GM13977 (cell line): ENCODE data around the gene PURB.
"Not testable (repeated sequence)": the region's sequence is repeated elsewhere in the genome, so short reads cannot be mapped to it uniquely, and the experiment has no call there.

Experiments used
- DNase-seq: peaks from one replicate; pipeline ENCODE4 v3.0.0; 2012; ENCODE audit warnings: low spot score
- in situ Hi-C: fragments of 300-500 bp; cut with MboI; formaldehyde crosslinking; loops from one replicate; pipeline ENCODE4 v1.12.0; 2022; ENCODE audit warnings: low sequenced_read_pairs, low pct_unique_long_range_greater_than_20kb, mixed read lengths, inconsistent platforms; ENCODE audit not compliant: unreplicated experiment
- TF ChIP-seq, protein P1 (sequence below): IDR thresholded peaks from 2 replicates; pipeline ENCODE4 v1.5.1; 2012; ENCODE audit warnings: mild to moderate bottlenecking, control low read depth; ENCODE audit not compliant: insufficient read depth; ENCODE audit errors: extremely low read depth, missing control alignments

The PURB gene

DNA sequence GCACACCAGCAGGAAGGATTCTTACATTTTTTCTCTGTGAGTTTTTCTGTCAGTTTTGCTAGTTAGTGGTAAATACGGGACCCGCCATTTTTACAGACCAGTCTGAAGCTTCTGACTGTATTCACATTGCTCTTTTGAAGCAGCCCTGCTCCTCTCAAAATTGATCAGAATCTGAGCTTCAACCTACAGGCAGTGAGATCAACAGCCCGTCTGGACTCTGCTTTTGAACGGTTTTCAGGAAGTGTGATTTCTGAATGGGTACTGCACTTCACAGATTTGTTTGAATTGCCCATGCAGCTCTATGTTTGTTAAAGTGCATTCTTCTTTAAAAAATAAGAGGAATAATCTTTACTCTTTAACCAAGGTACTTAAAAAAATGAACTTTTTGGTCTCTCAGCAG, 8.9 kb downstream of the PURB start:
- TF ChIP-seq, protein P1, sequence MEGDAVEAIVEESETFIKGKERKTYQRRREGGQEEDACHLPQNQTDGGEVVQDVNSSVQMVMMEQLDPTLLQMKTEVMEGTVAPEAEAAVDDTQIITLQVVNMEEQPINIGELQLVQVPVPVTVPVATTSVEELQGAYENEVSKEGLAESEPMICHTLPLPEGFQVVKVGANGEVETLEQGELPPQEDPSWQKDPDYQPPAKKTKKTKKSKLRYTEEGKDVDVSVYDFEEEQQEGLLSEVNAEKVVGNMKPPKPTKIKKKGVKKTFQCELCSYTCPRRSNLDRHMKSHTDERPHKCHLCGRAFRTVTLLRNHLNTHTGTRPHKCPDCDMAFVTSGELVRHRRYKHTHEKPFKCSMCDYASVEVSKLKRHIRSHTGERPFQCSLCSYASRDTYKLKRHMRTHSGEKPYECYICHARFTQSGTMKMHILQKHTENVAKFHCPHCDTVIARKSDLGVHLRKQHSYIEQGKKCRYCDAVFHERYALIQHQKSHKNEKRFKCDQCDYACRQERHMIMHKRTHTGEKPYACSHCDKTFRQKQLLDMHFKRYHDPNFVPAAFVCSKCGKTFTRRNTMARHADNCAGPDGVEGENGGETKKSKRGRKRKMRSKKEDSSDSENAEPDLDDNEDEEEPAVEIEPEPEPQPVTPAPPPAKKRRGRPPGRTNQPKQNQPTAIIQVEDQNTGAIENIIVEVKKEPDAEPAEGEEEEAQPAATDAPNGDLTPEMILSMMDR, result no peak
- in situ Hi-C loops, result no loop called here
- no peak for DNase-seq

DNA sequence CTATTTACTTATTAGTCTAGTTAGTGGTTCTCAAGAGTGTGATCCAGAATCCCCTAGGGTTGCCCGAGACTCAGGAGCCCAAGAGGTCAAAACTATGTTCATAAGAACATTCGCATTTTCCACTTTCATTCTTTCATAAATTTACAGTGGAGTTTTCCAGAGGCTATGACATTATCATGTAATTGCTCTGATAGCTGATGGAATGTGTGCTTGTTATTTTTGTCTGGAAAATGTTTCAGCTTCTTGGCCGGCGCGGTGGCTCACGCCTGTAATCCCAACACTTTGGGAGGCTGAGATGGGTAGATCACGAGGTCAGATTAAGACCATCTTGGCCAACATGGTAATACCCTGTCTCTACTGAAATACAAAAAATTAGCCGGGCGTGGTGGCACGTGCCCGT, 10.1 kb downstream of the PURB start:
- in situ Hi-C loops, result no loop called here
- TF ChIP-seq, protein P1, result no peak
- no peak for DNase-seq

DNA sequence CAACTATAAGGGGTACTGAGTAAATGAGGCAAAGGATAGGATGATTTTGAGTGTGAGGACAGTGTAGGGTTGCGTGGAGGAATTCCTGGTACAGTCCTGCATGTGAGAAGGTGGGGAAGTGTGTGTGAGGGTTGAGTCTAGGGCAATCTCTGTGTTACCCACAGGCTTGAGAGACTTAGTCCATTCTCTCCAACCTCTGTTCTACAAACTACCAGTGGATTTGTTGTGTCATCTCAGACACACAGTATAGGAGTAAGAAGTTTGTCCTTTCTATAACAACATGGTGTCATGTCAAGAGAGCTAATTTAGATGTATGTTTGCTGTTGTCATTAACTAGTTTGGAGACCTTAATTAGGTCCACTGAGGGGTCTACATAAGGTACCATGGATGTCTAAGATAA, 12.5 kb downstream of the PURB start:
- in situ Hi-C loops, result no loop called here
- TF ChIP-seq, protein P1, result no peak
- DNase-seq, result no peak

DNA sequence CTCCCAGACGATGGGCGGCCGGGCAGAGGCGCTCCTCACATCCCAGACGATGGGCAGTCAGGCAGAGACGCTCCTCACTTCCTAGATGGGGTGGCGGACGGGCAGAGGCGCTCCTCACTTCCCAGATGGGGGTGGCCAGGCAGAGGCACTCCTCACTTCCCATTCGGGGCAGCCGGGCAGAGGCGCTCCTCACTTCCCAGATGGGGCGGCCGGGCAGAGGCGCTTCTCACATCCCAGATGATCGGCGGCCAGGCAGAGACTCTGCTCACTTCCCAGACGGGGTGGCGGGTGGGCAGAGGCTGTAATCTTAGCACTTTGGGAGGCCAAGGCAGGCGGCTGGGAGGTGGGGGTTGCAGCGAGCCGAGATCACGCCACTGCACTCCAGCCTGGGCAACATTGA, 13.4 kb downstream of the PURB start:
- in situ Hi-C loops, DNase-seq: not testable (repeated sequence)

DNA sequence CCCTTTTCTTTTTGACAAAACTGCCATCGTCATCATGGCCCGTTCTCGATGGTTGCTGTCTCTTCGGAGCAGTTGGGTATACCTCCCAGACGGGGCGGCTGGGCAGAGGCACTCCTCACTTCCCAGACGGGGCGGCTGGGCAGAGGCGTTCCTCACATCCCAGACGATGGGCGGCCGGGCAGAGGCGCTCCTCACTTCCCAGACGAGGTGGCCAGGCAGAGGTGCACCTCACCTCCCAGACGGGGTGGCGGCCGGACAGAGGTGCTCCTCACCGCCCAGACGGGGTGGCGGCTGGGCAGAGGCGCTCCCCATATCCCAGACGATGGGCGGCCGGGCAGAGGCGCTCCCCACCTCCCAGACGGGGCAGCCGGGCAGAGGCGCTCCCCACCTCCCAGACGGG, 14.6 kb downstream of the PURB start:
- DNase-seq, in situ Hi-C loops: not testable (repeated sequence)

DNA sequence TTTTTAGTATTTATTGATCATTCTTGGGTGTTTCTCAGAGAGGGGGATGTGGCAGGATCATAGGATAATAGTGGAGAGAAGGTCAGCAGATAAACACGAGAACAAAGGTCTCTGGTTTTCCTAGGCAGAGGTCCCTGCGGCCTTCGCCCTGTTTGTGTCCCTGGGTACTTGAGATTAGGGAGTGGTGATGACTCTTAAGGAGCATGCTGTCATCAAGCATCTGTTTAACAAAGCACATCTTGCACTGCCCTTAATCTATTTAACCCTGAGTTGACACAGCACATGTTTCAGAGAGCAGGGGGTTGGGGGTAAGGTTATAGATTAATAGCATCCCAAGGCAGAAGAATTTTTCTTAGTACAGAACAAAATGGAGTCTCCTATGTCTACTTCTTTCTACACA, 15.0 kb downstream of the PURB start:
- DNase-seq, in situ Hi-C loops: not testable (repeated sequence)

DNA sequence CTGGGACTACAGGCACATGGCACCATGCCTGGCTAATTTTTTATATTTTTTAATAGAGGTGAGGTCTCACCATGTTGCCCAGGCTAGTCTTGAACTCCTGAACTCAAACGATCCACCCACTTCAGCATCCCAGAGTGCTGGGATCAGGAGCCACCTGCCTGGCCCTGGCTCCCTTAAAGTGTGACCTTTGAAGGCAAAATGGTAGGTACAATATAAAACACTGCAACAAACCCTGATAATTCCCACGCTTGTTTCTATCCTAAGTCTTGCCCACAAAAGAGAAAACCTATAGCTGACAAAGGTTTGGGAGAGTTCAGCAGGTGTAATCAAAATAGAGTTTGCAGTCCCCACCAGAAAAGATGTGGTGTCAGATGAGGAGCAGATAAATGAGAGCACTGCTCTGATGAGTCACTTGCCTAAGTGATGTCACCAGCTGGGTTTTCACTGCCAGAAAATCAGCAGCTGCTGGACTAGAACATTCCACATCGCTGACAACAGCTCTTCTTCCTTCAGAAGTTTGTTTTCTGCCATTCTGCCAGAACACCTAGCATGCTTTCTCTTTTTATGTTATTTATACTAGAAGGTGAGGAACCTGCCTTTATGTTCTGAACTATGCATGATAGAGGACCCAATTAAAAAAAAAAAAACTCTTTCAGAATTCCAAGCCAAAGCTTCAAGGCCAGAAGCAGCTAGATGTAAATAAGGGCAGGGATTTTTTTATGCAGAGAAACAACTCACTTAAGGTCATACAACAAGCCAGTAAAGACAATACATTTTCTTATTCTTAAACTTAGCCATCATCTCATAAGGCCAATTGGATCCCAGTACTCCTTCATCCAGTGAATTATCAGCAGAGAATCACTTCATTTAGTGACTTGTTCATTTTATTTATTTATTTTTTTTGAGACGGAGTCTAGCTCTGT, 18.0 kb downstream of the PURB start:
- TF ChIP-seq, protein P1, result no peak
- no peak for DNase-seq
- in situ Hi-C loops, result no loop called here

DNA sequence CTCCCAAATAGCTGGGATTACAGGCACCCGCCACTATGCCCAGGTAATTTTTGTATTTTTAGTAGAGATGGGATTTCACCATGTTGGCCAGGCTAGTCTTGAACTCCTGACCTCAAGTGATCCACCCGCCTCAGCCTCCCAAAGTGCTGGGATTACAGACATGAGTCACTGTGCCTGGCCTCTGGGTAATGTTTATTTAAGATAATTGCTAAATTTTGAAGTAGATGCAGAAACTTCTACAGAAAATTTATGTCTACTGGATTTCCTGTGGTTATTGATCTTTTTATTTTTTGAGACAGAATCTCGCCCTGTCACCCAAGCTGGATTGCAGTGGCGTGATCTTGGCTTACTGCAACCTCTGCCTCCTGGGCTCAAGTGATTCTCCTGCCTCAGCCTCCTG, 23.4 kb downstream of the PURB start:
- in situ Hi-C loops, DNase-seq: not testable (repeated sequence)

DNA sequence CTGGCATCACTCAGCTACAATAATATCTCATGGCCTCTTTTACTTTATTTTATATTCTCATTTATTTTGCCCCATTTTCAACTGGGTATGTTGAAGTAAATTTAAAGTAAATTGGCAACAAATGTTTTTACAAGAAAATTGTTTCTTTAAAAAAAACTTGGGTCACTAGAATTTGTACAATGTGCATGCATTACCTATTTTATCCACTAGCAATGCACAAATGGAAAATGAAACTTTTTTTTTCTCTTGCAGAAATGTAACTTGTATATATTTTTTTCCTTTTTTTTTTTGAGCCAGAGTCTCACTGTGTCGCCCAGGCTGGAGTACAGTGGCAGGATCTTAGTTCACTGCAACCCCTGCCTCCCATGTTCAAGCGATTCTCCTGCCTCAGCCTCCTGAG, 27.2 kb downstream of the PURB start:
- TF ChIP-seq, protein P1, result peak; percentile 2
- in situ Hi-C loops, result loop anchor here (10.0 kb wide), 1 partner anchor 277 kb away; no protein-coding TSS in a partner anchor
- no peak for DNase-seq
